Left lung (tissue), 10 donors: ENCODE results near the gene ALLC. TPM values are rescaled to one million over a fixed set of nuclear protein-coding genes. Genes with fewer than 3 reads are reported as not detected.

Source experiments
- ATAC-seq: fragments of 200-7000 bp; cut with Tn5 transposase; one replicate; pipeline ENCODE4 v1.9.1; 2020; ENCODE audit warnings: moderate library complexity
- DNase-seq, 4 donors: peaks; one replicate each; pipeline ENCODE4 v3.0.0-alpha.2; 2013 to 2020
- H3K27ac ChIP-seq, 2 donors: fragments of 200-600 bp; sonication (generic) in 1 of 2; one replicate each; pipeline versions ENCODE4 v1.5.0 to v1.8.0; 2020 to 2021
- H3K27me3 ChIP-seq, 2 donors: fragments of 200-600 bp; sonication (generic) in 1 of 2; one replicate each; pipeline versions ENCODE4 v1.5.0 to v1.8.0; 2020 to 2021
- H3K36me3 ChIP-seq, 2 donors: fragments of 200-600 bp; sonication (generic) in 1 of 2; one replicate each; pipeline versions ENCODE4 v1.5.0 to v1.8.0; 2020 to 2021
- H3K4me1 ChIP-seq, 2 donors: fragments of 200-600 bp; one replicate each; pipeline ENCODE4 v1.8.0; 2021
- H3K4me3 ChIP-seq, 2 donors: fragments of 200-600 bp; sonication (generic) in 1 of 2; one replicate each; pipeline versions ENCODE4 v1.5.0 to v1.8.0; 2020 to 2021; ENCODE audit warnings: mild to moderate bottlenecking in 1 of 2
- H3K9me3 ChIP-seq, 2 donors: fragments of 200-600 bp; sonication (generic) in 1 of 2; one replicate each; pipeline versions ENCODE4 v1.5.0 to v1.8.0; 2020 to 2021
- CTCF ChIP-seq, 2 donors: fragments of 200-600 bp; sonication (generic) in 1 of 2; IDR thresholded peaks; one replicate each; pipeline versions ENCODE4 v1.5.0 to v1.8.0; 2021; ENCODE audit warnings: antibody characterized with exemption in 2 of 2
- intact Hi-C, 2 donors: fragments of 100-400 bp; cut with DNase I; formaldehyde crosslinking; loops; one replicate each; pipeline versions ENCODE4 v1.11.2 to v1.14.2; 2022
- polyA plus RNA-seq, 6 donors: library from polyadenylated mRNA; unstranded; fragments of 120-200 nt; gene quantifications; one replicate each; pipeline ENCODE4 v1.2.1, GENCODE V29; 2013; ENCODE audit not compliant: insufficient read length in 6 of 6
- total RNA-seq, 2 donors: library from RNA; stranded (reverse); fragmentation: NEBNext Ultra II Directional; extraction: Animal tissue kit (Norgen Biotek cat#: 25700); gene quantifications; one replicate each; pipeline ENCODE4 v1.2.1, GENCODE V29; 2021
- donor health status: DM: no; HTN: yes; CAD: no.
- donor health status: DM: no; HTN: no; CAD: no.

ALLC gene
- total and polyA plus RNA-seq, 8 donors, result 0.13 TPM; not detected in 7

DNA sequence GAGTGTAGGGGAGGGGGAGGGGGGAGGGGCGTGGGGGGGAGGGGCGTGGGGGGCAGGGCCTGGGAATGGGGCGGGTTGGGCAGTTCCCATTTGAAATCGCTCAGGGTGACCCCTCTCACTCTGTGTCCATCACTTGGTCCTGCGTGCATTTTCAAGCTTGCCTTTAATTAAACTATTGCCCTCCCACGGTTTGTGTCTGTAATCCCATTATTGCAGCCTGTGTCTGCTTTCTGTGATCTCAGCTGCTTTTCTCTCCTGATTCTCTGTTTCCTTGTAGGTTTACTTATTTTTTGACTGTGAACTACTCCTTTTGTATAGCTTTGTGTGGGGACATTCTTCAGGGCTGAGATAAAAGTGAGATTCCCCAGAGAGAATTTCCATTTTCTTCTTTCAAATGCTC is 46.7 kb downstream of the ALLC start:
- DNase-seq (no peak), ATAC-seq (no peak)
- H3K36me3 ChIP-seq, result no peaks in the 10 kb centered on the region
- peaks cover 19 to 80% of the 10 kb centered on the region in 2 donors for H3K27me3 ChIP-seq
- H3K4me3 ChIP-seq, result no peak overlapping the region
- intact Hi-C loops, result no loop called here
- no peaks in the 10 kb centered on the region for H3K4me1 ChIP-seq
- no peak for TF ChIP-seq CTCF (IDR thresholded peaks at IDR 0.05)
- H3K27ac ChIP-seq, result no peak overlapping the region
- H3K9me3 ChIP-seq, result no peaks in the 10 kb centered on the region

- H3K27ac ChIP-seq, result no peak overlapping the region
- DNase-seq, result no peak
- no peak overlapping the region for H3K4me3 ChIP-seq
- H3K27me3 ChIP-seq, result peaks cover 19 to 77% of the 10 kb centered on the region in 2 donors
- no peaks in the 10 kb centered on the region for H3K36me3 ChIP-seq
- H3K4me1 ChIP-seq, result no peaks in the 10 kb centered on the region
- TF ChIP-seq CTCF (IDR thresholded peaks at IDR 0.05), result no peak
- no peaks in the 10 kb centered on the region for H3K9me3 ChIP-seq
- no peak for ATAC-seq
- intact Hi-C loops, result no loop called here
Observed at GRCh38 chr2:3705782-3706181, 47.8 kb downstream of the ALLC start.

- intact Hi-C loops, result no loop called here
- ATAC-seq (no peak), DNase-seq (no peak)
- Histone ChIP-seq H3K27me3 (peaks cover 19 to 66% of the 10 kb centered on the region in 2 donors), H3K9me3 (no peaks in the 10 kb centered on the region), H3K36me3 (no peaks in the 10 kb centered on the region), H3K27ac (no peak overlapping the region), H3K4me3 (no peak overlapping the region), H3K4me1 (no peaks in the 10 kb centered on the region)
- TF ChIP-seq CTCF (IDR thresholded peaks at IDR 0.05), result no peak
Observed at GRCh38 chr2:3706892-3707291, 48.9 kb downstream of the ALLC start.

DNA sequence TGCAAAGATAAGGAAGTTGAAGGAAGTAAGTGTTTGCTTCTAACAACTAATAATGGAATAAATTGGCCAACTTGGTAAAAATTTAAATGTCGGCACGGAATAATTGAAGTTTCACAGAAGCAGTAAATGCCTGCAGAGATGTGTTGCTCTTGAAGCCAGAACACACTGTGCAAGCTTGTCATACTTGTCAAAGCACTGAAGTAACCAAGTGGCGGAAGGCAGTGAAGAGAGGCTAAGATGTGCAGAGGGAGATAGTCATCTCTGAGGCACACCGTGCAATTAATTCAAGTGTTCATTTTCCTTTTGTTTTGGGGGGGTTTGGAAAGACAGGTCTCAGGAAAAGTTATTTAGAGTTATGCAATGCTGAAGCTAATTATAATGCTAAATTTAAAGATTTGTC is 50.6 kb downstream of the ALLC start:
- no peak for ATAC-seq

GRCh38 chr2:3709225-3709624 is 51.2 kb downstream of the ALLC start:
- Histone ChIP-seq H3K9me3 (no peaks in the 10 kb centered on the region), H3K36me3 (no peaks in the 10 kb centered on the region), H3K27me3 (peaks cover 6 to 43% of the 10 kb centered on the region in 2 donors), H3K4me1 (no peaks in the 10 kb centered on the region), H3K27ac (no peak overlapping the region), H3K4me3 (no peak overlapping the region)
- intact Hi-C loops, result no loop called here
- no peak for DNase-seq
- no peak for ATAC-seq
- no peak for TF ChIP-seq CTCF (IDR thresholded peaks at IDR 0.05)

More for the DNA sequence above, 50.6 kb downstream of the ALLC start:
- Histone ChIP-seq H3K4me3 (no peak overlapping the region), H3K9me3 (no peaks in the 10 kb centered on the region), H3K36me3 (no peaks in the 10 kb centered on the region), H3K27ac (no peak overlapping the region), H3K4me1 (no peaks in the 10 kb centered on the region), H3K27me3 (peaks cover 11 to 49% of the 10 kb centered on the region in 2 donors)
- intact Hi-C loops, result no loop called here
- TF ChIP-seq CTCF (IDR thresholded peaks at IDR 0.05), result no peak
- no peak for DNase-seq
